H1 (cell line): Measurements from ENCODE around the gene AASDHPPT. TPM values are rescaled to one million over a fixed set of nuclear protein-coding genes. Genes with fewer than 3 reads are reported as not detected.

ENCODE experiments used
- CTCF ChIA-PET: fragments of 300-600 bp; sonication (Branson Sonifier 250); formaldehyde crosslinking; loops from one replicate; lab custom pipeline; 2021; ENCODE audit not compliant: partially characterized antibody; lab: Charles Lee
- POLR2A ChIA-PET: fragments of 300-600 bp; sonication (Branson Sonifier 250); formaldehyde crosslinking; loops from one replicate; lab custom pipeline; 2021; ENCODE audit warnings: inconsistent platforms; ENCODE audit not compliant: partially characterized antibody; lab: Charles Lee
- DNase-seq, 2 experiments: peaks; one replicate each; pipeline versions ENCODE4 v3.0.0 to v3.0.0-alpha.2; 2010 to 2022; ENCODE audit warnings: low spot score in 2 of 2, low read depth in 1 of 2, mixed read lengths in 1 of 2
- FAIRE-seq: peaks from 2 replicates; lab custom pipeline; 2011; peaks lifted over from hg19 to GRCh38; lab: Jason Lieb, UNC
- H2AFZ ChIP-seq: 2 replicates; pipeline ENCODE4 v1.8.1; 2012; ENCODE audit warnings: low read length, inconsistent platforms
- H2AK5ac ChIP-seq: 2 replicates; pipeline ENCODE4 v1.6.1; 2013; ENCODE audit warnings: low read depth, low read length
- H2BK120ac ChIP-seq: replicated peaks from 2 replicates; pipeline ENCODE3; 2013; ENCODE audit warnings: low read depth, low read length, inconsistent platforms
- H2BK12ac ChIP-seq: 2 replicates; pipeline ENCODE4 v1.6.1; 2013; ENCODE audit warnings: low read depth, low read length
- H2BK15ac ChIP-seq: 2 replicates; pipeline ENCODE4 v1.6.1; 2013; ENCODE audit warnings: low read length
- H2BK20ac ChIP-seq: 2 replicates; pipeline ENCODE4 v1.6.1; 2013; ENCODE audit warnings: low read length
- H2BK5ac ChIP-seq: 2 replicates; pipeline ENCODE4 v1.6.1; 2013; ENCODE audit warnings: low read depth, low read length
- H3K14ac ChIP-seq: 2 replicates; pipeline ENCODE4 v1.6.1; 2013; ENCODE audit warnings: inconsistent platforms; ENCODE audit not compliant: insufficient read length
- H3K18ac ChIP-seq: 2 replicates; pipeline ENCODE4 v1.6.1; 2013; ENCODE audit warnings: low read length; ENCODE audit errors: extremely low read depth
- H3K23ac ChIP-seq: 2 replicates; pipeline ENCODE4 v1.6.1; 2013; ENCODE audit warnings: inconsistent platforms; ENCODE audit not compliant: insufficient read length
- H3K23me2 ChIP-seq: 2 replicates; pipeline ENCODE4 v1.6.1; 2013; ENCODE audit warnings: low read depth, low read length
- H3K27ac ChIP-seq: 2 replicates; pipeline ENCODE4 v1.6.1; 2011; ENCODE audit warnings: low read depth, low read length, inconsistent platforms
- H3K27me3 ChIP-seq, 4 experiments: replicated peaks in 1 of 4; 1 replicate in 1 of 4; 2 replicates in 3 of 4; pipeline versions ENCODE4 v1.6.1 to v1.8.1; 2011 to 2013; ENCODE audit warnings: low read length in 3 of 4, mild to moderate bottlenecking in 3 of 4, inconsistent platforms in 2 of 4, mixed read lengths in 2 of 4, moderate library complexity in 1 of 4; ENCODE audit not compliant: control insufficient read depth in 3 of 4, insufficient read depth in 3 of 4; ENCODE audit errors: extremely low read depth in 1 of 4
- H3K36me3 ChIP-seq, 4 experiments: 2 replicates each; pipeline versions ENCODE4 v1.6.1 to v1.8.1; 2011 to 2013; ENCODE audit warnings: mild to moderate bottlenecking in 4 of 4, low read length in 3 of 4, moderate library complexity in 2 of 4, control low read depth in 1 of 4, inconsistent platforms in 1 of 4; ENCODE audit not compliant: insufficient read depth in 4 of 4, control insufficient read depth in 2 of 4
- H3K4ac ChIP-seq: replicated peaks from 2 replicates; pipeline ENCODE3; 2013; ENCODE audit warnings: low read length, low read depth, mixed read lengths, inconsistent platforms; ENCODE audit not compliant: insufficient read length
- H3K4me1 ChIP-seq, 4 experiments: replicated peaks in 1 of 4; 1 replicate in 1 of 4; 2 replicates in 3 of 4; pipeline versions ENCODE4 v1.6.1 to v1.8.1; 2011 to 2013; ENCODE audit warnings: low read length in 3 of 4, inconsistent platforms in 2 of 4, mixed read lengths in 1 of 4; ENCODE audit not compliant: insufficient read depth in 4 of 4, control insufficient read depth in 3 of 4
- H3K4me2 ChIP-seq, 2 experiments: 2 replicates each; pipeline versions ENCODE4 v1.6.1 to v1.8.1; 2011 to 2013; ENCODE audit warnings: low read depth in 2 of 2, low read length in 2 of 2, control low read depth in 1 of 2, inconsistent platforms in 1 of 2, mild to moderate bottlenecking in 1 of 2; ENCODE audit not compliant: insufficient read depth in 1 of 2
- H3K4me3 ChIP-seq, 4 experiments: fragments of 200-600, 300-600 bp in 1 of 4; sonication (generic), shearing (Covaris generic), sonication (Bioruptor Twin) in 1 of 4; 2 replicates each; pipeline versions ENCODE4 v1.5.1 to v1.8.1; 2011 to 2016; ENCODE audit warnings: low read length in 4 of 4, low read depth in 3 of 4, control low read depth in 2 of 4, inconsistent platforms in 2 of 4, mild to moderate bottlenecking in 2 of 4, mixed read lengths in 1 of 4, moderate library complexity in 1 of 4; ENCODE audit not compliant: insufficient read depth in 2 of 4; ENCODE audit errors: extremely low read depth in 1 of 4
- H3K56ac ChIP-seq: replicated peaks from 2 replicates; pipeline ENCODE3; 2013; ENCODE audit warnings: low read depth, mild to moderate bottlenecking, mixed read lengths, low read length, inconsistent platforms; ENCODE audit not compliant: insufficient read length
- H3K79me1 ChIP-seq: 2 replicates; pipeline ENCODE4 v1.6.1; 2013; ENCODE audit warnings: low read depth, low read length, control low read depth
- H3K79me2 ChIP-seq, 2 experiments: 2 replicates each; pipeline versions ENCODE4 v1.6.1 to v1.8.1; 2012 to 2013; ENCODE audit warnings: low read length in 2 of 2, mild to moderate bottlenecking in 2 of 2, inconsistent platforms in 1 of 2; ENCODE audit not compliant: insufficient read depth in 2 of 2, control insufficient read depth in 1 of 2
- H3K9ac ChIP-seq, 4 experiments: replicated peaks in 1 of 4; 1 replicate in 1 of 4; 2 replicates in 3 of 4; pipeline versions ENCODE4 v1.6.1 to v1.8.1; 2011 to 2013; ENCODE audit warnings: low read depth in 3 of 4, low read length in 3 of 4, control low read depth in 2 of 4, mild to moderate bottlenecking in 2 of 4, moderate library complexity in 2 of 4, inconsistent platforms in 1 of 4; ENCODE audit errors: extremely low read depth in 1 of 4
- H3K9me3 ChIP-seq, 2 experiments: 2 replicates each; pipeline versions ENCODE4 v1.6.1 to v1.8.1; 2012 to 2013; ENCODE audit warnings: mild to moderate bottlenecking in 2 of 2, moderate library complexity in 2 of 2, control low read depth in 1 of 2, inconsistent platforms in 1 of 2, low read depth in 1 of 2, low read length in 1 of 2, mixed read lengths in 1 of 2; ENCODE audit not compliant: insufficient read depth in 2 of 2
- H4K20me1 ChIP-seq, 2 experiments: replicated peaks in 1 of 2; 2 replicates each; pipeline versions ENCODE3 to v1.8.1; 2011 to 2013; ENCODE audit warnings: inconsistent platforms in 2 of 2, low read length in 2 of 2, mild to moderate bottlenecking in 1 of 2; ENCODE audit not compliant: insufficient read depth in 2 of 2, control insufficient read depth in 1 of 2
- H4K5ac ChIP-seq: 2 replicates; pipeline ENCODE4 v1.6.1; 2013; ENCODE audit warnings: low read length, low read depth, mixed read lengths, inconsistent platforms; ENCODE audit not compliant: insufficient read length
- H4K8ac ChIP-seq: 2 replicates; pipeline ENCODE4 v1.8.0; 2013; ENCODE audit warnings: mild to moderate bottlenecking, moderate library complexity, low read length, inconsistent platforms; ENCODE audit not compliant: insufficient read depth; ENCODE audit errors: extremely low read depth
- H4K91ac ChIP-seq: replicated peaks from 2 replicates; pipeline ENCODE3; 2013; ENCODE audit warnings: low read length, mixed read lengths, inconsistent platforms; ENCODE audit not compliant: insufficient read length
- ASH2L ChIP-seq: fragments of 200-600, 300-600 bp; sonication (generic); IDR thresholded peaks from one replicate; pipeline ENCODE4 v1.7.1; 2017; ENCODE audit warnings: low read length
- BACH1 ChIP-seq: IDR thresholded peaks from 2 replicates; pipeline ENCODE4 v1.6.1; 2012; ENCODE audit warnings: low read length, improper control_type of control experiment
- CTBP2 ChIP-seq: IDR thresholded peaks from 2 replicates; pipeline ENCODE4 v1.7.0; 2011; ENCODE audit warnings: borderline replicate concordance, mild to moderate bottlenecking, moderate library complexity, mixed read lengths, low read length; ENCODE audit not compliant: insufficient read depth, insufficient read length
- EGR1 ChIP-seq: IDR thresholded peaks from 2 replicates; pipeline ENCODE4 v1.6.1; 2011; ENCODE audit warnings: low read depth, low read length, borderline replicate concordance
- FOSL1 ChIP-seq: IDR thresholded peaks from 2 replicates; pipeline ENCODE4 v1.6.1; 2011; ENCODE audit warnings: mild to moderate bottlenecking, low read depth, low read length, moderate library complexity; ENCODE audit not compliant: insufficient read depth
- GTF2F1 ChIP-seq: IDR thresholded peaks from 2 replicates; pipeline ENCODE4 v1.6.1; 2012; ENCODE audit warnings: low read depth, low read length, improper control_type of control experiment, borderline replicate concordance
- RAD21 ChIP-seq, 2 experiments: IDR thresholded peaks in 1 of 2; conservative IDR thresholded peaks in 1 of 2; 2 replicates each; pipeline ENCODE4 v1.6.1; 2011; ENCODE audit warnings: low read depth in 2 of 2, low read length in 2 of 2, improper control_type of control experiment in 1 of 2, inconsistent platforms in 1 of 2, mild to moderate bottlenecking in 1 of 2, moderate library complexity in 1 of 2
- SP2 ChIP-seq: IDR thresholded peaks from 2 replicates; pipeline ENCODE4 v1.6.1; 2012; ENCODE audit warnings: mild to moderate bottlenecking, low read length, inconsistent platforms
- SRF ChIP-seq: IDR thresholded peaks from 2 replicates; pipeline ENCODE4 v1.6.1; 2011; ENCODE audit warnings: mild to moderate bottlenecking, low read depth, low read length, moderate library complexity
- SUZ12 ChIP-seq: fragments of 200-600 bp; sonication (generic); IDR thresholded peaks from 2 replicates; pipeline ENCODE4 v1.6.1; 2012; ENCODE audit warnings: mild to moderate bottlenecking, inconsistent platforms, low read length, moderate library complexity, mixed read lengths
- TBP ChIP-seq: IDR thresholded peaks from 2 replicates; pipeline ENCODE4 v1.6.1; 2011; ENCODE audit warnings: low read depth, low read length, improper control_type of control experiment
- ZNF274 ChIP-seq: IDR thresholded peaks from 2 replicates; pipeline ENCODE4 v1.7.0; 2012; ENCODE audit warnings: low read length, borderline replicate concordance; ENCODE audit errors: extremely low read depth
- WGBS, 2 experiments: shearing (Covaris generic) in 1 of 2; methylation state at CpG; one replicate each; pipeline versions ENCODE4 v1.1.6 to v1.1.7; 2013 to 2015; ENCODE audit warnings: low lambda C conversion rate in 2 of 2, mixed read lengths in 2 of 2, inconsistent platforms in 1 of 2, low coverage in 1 of 2, missing lambda C conversion rate in 1 of 2; ENCODE audit not compliant: insufficient replicate concordance in 2 of 2, insufficient coverage in 1 of 2, insufficient read length in 1 of 2; ENCODE audit errors: extremely low coverage in 1 of 2, missing lambda C conversion rate in 1 of 2; 5-methylcytosine and 5-hydroxymethylcytosine counted together
- polyA plus RNA-seq, 7 experiments: library from polyadenylated mRNA; depleted of rRNA in 3 of 7; stranded (reverse) in 5 of 7; unstranded in 2 of 7; fragments of >200 nt in 5 of 7; fragments of 200-250 nt in 2 of 7; gene quantifications; 1 replicate in 5 of 7; 2 replicates in 1 of 7; 4 replicates in 1 of 7; pipeline versions ENCODE4 v1.2.1 to v1.2.3, GENCODE V29; 2011 to 2013; ENCODE audit warnings: missing spikeins in 2 of 7, mixed read lengths in 2 of 7
- total RNA-seq: library from RNA; stranded (reverse); fragmentation: NEBNext Ultra II Directional; extraction: Animal tissue kit (Norgen Biotek cat#: 25700); gene quantifications from 2 replicates; pipeline ENCODE4 v1.2.1, GENCODE V29; 2021
- TF ChIP-seq, protein P1 (sequence below): IDR thresholded peaks from 2 replicates; pipeline ENCODE4 v1.6.1; 2012; ENCODE audit warnings: low read length, inconsistent platforms

AASDHPPT gene
- total and polyA plus RNA-seq, 2 of the 8 experiments (the other 6 are each of a cell fraction or from before 2014, with no cell fraction given): 15.7 to 42.2 TPM

DNA sequence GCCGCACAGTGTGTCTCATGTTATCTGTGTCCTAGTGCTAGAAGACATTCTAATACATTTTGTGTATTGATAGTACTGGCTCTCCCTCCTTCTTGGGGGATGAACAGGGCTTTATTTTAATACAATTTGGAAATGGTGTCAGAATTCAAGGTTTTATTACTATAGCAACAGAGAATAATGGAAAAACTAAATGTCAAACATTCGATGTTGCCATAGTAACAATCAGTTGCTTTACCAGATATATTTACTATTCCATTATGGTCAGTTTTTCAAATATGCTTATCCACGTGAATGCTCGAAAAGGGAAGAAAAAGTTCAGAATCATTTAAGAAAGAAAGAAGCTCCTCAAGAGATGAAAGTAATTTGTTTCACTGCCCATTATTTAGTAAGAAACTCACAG is 46.9 kb upstream of the AASDHPPT start:
- Histone ChIP-seq H3K4me1 (no peaks in the 10 kb centered on the region), H3K56ac (no peak overlapping the region), H3K4ac (no peak overlapping the region), H4K8ac (no peak overlapping the region), H2AFZ (no peak overlapping the region), H3K9me3 (no peaks in the 10 kb centered on the region), H2BK12ac (no peak overlapping the region), H3K27ac (no peak overlapping the region), H3K79me2 (no peaks in the 10 kb centered on the region), H3K9ac (no peak overlapping the region), H2BK120ac (no peak overlapping the region), H3K23me2 (no peaks in the 10 kb centered on the region), H3K36me3 (no peaks in the 10 kb centered on the region), H3K23ac (no peak overlapping the region), H3K4me3 (no peak overlapping the region), H3K27me3 (peaks cover 0 to 1% (median 0%) of the 10 kb centered on the region in 4 experiments; a peak in 1 of 7 replicates), H3K79me1 (no peaks in the 10 kb centered on the region), H2AK5ac (no peak overlapping the region), H2BK5ac (no peak overlapping the region), H3K14ac (no peak overlapping the region), H3K4me2 (no peak overlapping the region), H4K91ac (no peak overlapping the region), H2BK20ac (no peak overlapping the region), H4K20me1 (no peaks in the 10 kb centered on the region), H4K5ac (no peak overlapping the region), H2BK15ac (no peak overlapping the region), H3K18ac (no peak overlapping the region)
- DNase-seq (no peak), FAIRE-seq (no peak)
- 78% methylated on average over 4 of the region's 4 CpGs; no CpG with 5 or more reads in 1 of the 2 experiments for WGBS, 2 experiments
- ChIA-PET CTCF (no interaction called here), POLR2A (no interaction called here)
- no peak for TF ChIP-seq GTF2F1
- no peak for TF ChIP-seq ZNF274
- TF ChIP-seq ASH2L: no peak
- TF ChIP-seq CTBP2: no peak
- no peak for TF ChIP-seq RAD21 (IDR thresholded peaks at IDR 0.05 in 1 of 2, conservative IDR thresholded peaks at IDR 0.05 in 1 of 2; ENCODE audit: low read depth in 2 of 2, low read length in 2 of 2)
- no peak for TF ChIP-seq SP2
- no peak for TF ChIP-seq FOSL1
- TF ChIP-seq SRF: no peak
- no peak for TF ChIP-seq TBP
- no peak for TF ChIP-seq SUZ12
- TF ChIP-seq, protein P1, sequence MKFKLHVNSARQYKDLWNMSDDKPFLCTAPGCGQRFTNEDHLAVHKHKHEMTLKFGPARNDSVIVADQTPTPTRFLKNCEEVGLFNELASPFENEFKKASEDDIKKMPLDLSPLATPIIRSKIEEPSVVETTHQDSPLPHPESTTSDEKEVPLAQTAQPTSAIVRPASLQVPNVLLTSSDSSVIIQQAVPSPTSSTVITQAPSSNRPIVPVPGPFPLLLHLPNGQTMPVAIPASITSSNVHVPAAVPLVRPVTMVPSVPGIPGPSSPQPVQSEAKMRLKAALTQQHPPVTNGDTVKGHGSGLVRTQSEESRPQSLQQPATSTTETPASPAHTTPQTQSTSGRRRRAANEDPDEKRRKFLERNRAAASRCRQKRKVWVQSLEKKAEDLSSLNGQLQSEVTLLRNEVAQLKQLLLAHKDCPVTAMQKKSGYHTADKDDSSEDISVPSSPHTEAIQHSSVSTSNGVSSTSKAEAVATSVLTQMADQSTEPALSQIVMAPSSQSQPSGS: no peak
- TF ChIP-seq BACH1: no peak
- TF ChIP-seq EGR1: no peak
